BLaER1 (cell line): ENCODE measurements around the gene PLXNA3.

Source experiments
- H3K27ac ChIP-seq: shearing (Covaris generic); formaldehyde crosslinking; 2 replicates; pipeline ENCODE4 v1.8.1; 2022
- H3K27me3 ChIP-seq: shearing (Covaris generic); formaldehyde crosslinking; 2 replicates; pipeline ENCODE4 v1.8.1; 2022
- H3K36me3 ChIP-seq: shearing (Covaris generic); formaldehyde crosslinking; 2 replicates; pipeline ENCODE4 v1.8.1; 2022
- H3K4me1 ChIP-seq: shearing (Covaris generic); formaldehyde crosslinking; 2 replicates; pipeline ENCODE4 v1.8.1; 2022
- H3K4me2 ChIP-seq: shearing (Covaris generic); formaldehyde crosslinking; 2 replicates; pipeline ENCODE4 v1.8.1; 2022
- H3K4me3 ChIP-seq: shearing (Covaris generic); formaldehyde crosslinking; 2 replicates; pipeline ENCODE4 v1.8.1; 2022
- H3K9ac ChIP-seq: shearing (Covaris generic); formaldehyde crosslinking; 2 replicates; pipeline ENCODE4 v1.8.1; 2022
- H3K9me3 ChIP-seq: shearing (Covaris generic); formaldehyde crosslinking; 2 replicates; pipeline ENCODE4 v1.8.1; 2022
- H4K20me1 ChIP-seq: shearing (Covaris generic); formaldehyde crosslinking; 2 replicates; pipeline ENCODE4 v1.8.1; 2022
- Cebpa-rat ChIP-seq: shearing (Covaris generic); IDR thresholded peaks from 2 replicates; pipeline ENCODE4 v1.8.1; 2022

PLXNA3 gene

GRCh38 chrX:154466036-154466435 lies 8.0 kb downstream of the PLXNA3 start:
- Histone ChIP-seq H3K27ac (no peak overlapping the region), H3K4me3 (no peak overlapping the region), H3K9ac (no peak overlapping the region), H3K9me3 (peaks cover 36% of the 10 kb centered on the region), H4K20me1 (peaks cover 48% of the 10 kb centered on the region), H3K36me3 (peaks cover 96% of the 10 kb centered on the region), H3K4me1 (no peaks in the 10 kb centered on the region), H3K4me2 (no peak overlapping the region), H3K27me3 (peaks cover 5% of the 10 kb centered on the region; the same call in 1 of the 2 replicates)
- TF ChIP-seq Cebpa-rat = no peak

- peaks cover 96% of the 10 kb centered on the region for H3K36me3 ChIP-seq
Measured at GRCh38 chrX:154466907-154467306, 8.8 kb downstream of the PLXNA3 start.

GRCh38 chrX:154467556-154467955 lies 9.5 kb downstream of the PLXNA3 start:
- no peak for TF ChIP-seq Cebpa-rat
- Histone ChIP-seq H3K4me1 (no peaks in the 10 kb centered on the region), H3K4me3 (no peak overlapping the region), H3K27me3 (no peaks in the 10 kb centered on the region), H3K9ac (no peak overlapping the region), H3K36me3 (peaks cover 96% of the 10 kb centered on the region), H3K27ac (no peak overlapping the region), H3K9me3 (peaks cover 36% of the 10 kb centered on the region), H4K20me1 (peaks cover 32% of the 10 kb centered on the region), H3K4me2 (no peak overlapping the region)

More at GRCh38 chrX:154466907-154467306, 8.8 kb downstream of the PLXNA3 start:
- H3K27me3 ChIP-seq = no peaks in the 10 kb centered on the region
- no peak overlapping the region for H3K9ac ChIP-seq
- H3K4me2 ChIP-seq = no peak overlapping the region
- peaks cover 36% of the 10 kb centered on the region for H3K9me3 ChIP-seq
- H3K4me1 ChIP-seq = no peaks in the 10 kb centered on the region
- peaks cover 39% of the 10 kb centered on the region for H4K20me1 ChIP-seq
- no peak overlapping the region for H3K4me3 ChIP-seq
- no peak overlapping the region for H3K27ac ChIP-seq
- TF ChIP-seq Cebpa-rat = no peak

- Histone ChIP-seq H3K27ac (no peak overlapping the region), H3K9me3 (peaks cover 36% of the 10 kb centered on the region), H3K4me3 (no peak overlapping the region), H4K20me1 (peaks cover 30% of the 10 kb centered on the region; the same call in 1 of the 2 replicates), H3K4me1 (no peaks in the 10 kb centered on the region), H3K27me3 (no peaks in the 10 kb centered on the region), H3K4me2 (no peak overlapping the region), H3K36me3 (peaks cover 95% of the 10 kb centered on the region), H3K9ac (no peak overlapping the region)
- TF ChIP-seq Cebpa-rat = no peak
Measured at GRCh38 chrX:154468217-154468616, 10.1 kb downstream of the PLXNA3 start.

GRCh38 chrX:154469114-154469513 lies 11.0 kb downstream of the PLXNA3 start:
- Histone ChIP-seq H3K9ac (no peak overlapping the region), H4K20me1 (peaks cover 31% of the 10 kb centered on the region; the same call in 1 of the 2 replicates), H3K4me1 (no peaks in the 10 kb centered on the region), H3K27me3 (no peaks in the 10 kb centered on the region), H3K36me3 (peaks cover 92% of the 10 kb centered on the region), H3K4me2 (no peak overlapping the region), H3K4me3 (no peak overlapping the region), H3K27ac (no peak overlapping the region), H3K9me3 (peaks cover 33% of the 10 kb centered on the region)
- TF ChIP-seq Cebpa-rat = no peak

GRCh38 chrX:154469880-154470279 lies 11.8 kb downstream of the PLXNA3 start:
- Histone ChIP-seq H3K9me3 (peaks cover 32% of the 10 kb centered on the region), H3K27me3 (no peaks in the 10 kb centered on the region), H3K36me3 (peaks cover 85% of the 10 kb centered on the region), H3K4me2 (no peak overlapping the region), H3K9ac (no peak overlapping the region), H3K4me1 (no peaks in the 10 kb centered on the region), H3K4me3 (no peak overlapping the region), H4K20me1 (peaks cover 24% of the 10 kb centered on the region; the same call in 1 of the 2 replicates), H3K27ac (no peak overlapping the region)
- no peak for TF ChIP-seq Cebpa-rat

GRCh38 chrX:154470434-154470833 lies 12.4 kb downstream of the PLXNA3 start:
- Histone ChIP-seq H3K9me3 (peaks cover 32% of the 10 kb centered on the region), H4K20me1 (peaks cover 18% of the 10 kb centered on the region; the same call in 1 of the 2 replicates), H3K9ac (no peak overlapping the region), H3K36me3 (peaks cover 79% of the 10 kb centered on the region), H3K4me3 (no peak overlapping the region), H3K27me3 (no peaks in the 10 kb centered on the region; the same call in 1 of the 2 replicates), H3K4me1 (no peaks in the 10 kb centered on the region), H3K4me2 (no peak overlapping the region), H3K27ac (no peak overlapping the region)
- TF ChIP-seq Cebpa-rat = no peak

GRCh38 chrX:154470914-154471568 lies 13.0 kb downstream of the PLXNA3 start:
- no peak for TF ChIP-seq Cebpa-rat
- H3K4me3 ChIP-seq = no peak overlapping the region
- no peaks in the 10 kb centered on the region; the same call in 1 of the 2 replicates for H3K27me3 ChIP-seq
- no peak overlapping the region for H3K27ac ChIP-seq
- H3K4me2 ChIP-seq = no peak overlapping the region
- H3K9ac ChIP-seq = no peak overlapping the region
- peaks cover 73% of the 10 kb centered on the region for H3K36me3 ChIP-seq
- peaks cover 30% of the 10 kb centered on the region for H3K9me3 ChIP-seq
- H3K4me1 ChIP-seq = no peaks in the 10 kb centered on the region
- peaks cover 16% of the 10 kb centered on the region; the same call in 1 of the 2 replicates for H4K20me1 ChIP-seq

- Histone ChIP-seq H3K9ac (no peak overlapping the region), H3K36me3 (peaks cover 63% of the 10 kb centered on the region), H3K4me2 (no peak overlapping the region), H3K4me3 (no peak overlapping the region), H3K27ac (no peak overlapping the region), H4K20me1 (peaks cover 16% of the 10 kb centered on the region; the same call in 1 of the 2 replicates), H3K9me3 (peaks cover 20% of the 10 kb centered on the region; the same call in 1 of the 2 replicates), H3K4me1 (peaks cover 6% of the 10 kb centered on the region), H3K27me3 (peaks cover 5% of the 10 kb centered on the region; the same call in 1 of the 2 replicates)
- TF ChIP-seq Cebpa-rat = no peak
Measured at GRCh38 chrX:154471839-154472684, 14.0 kb downstream of the PLXNA3 start.
